ENCODE data around the gene AKT3.

The AKT3 gene

GRCh38 chr1:243770860-243771259 lies 79.2 kb downstream of the AKT3 start:
- no peak overlapping the region for H3K4me3 ChIP-seq (ENCODE audit: control insufficient read depth, low read depth, low read length)
- no peak for DNase-seq (ENCODE audit: low read depth)
- TF ChIP-seq CTCF (conservative IDR thresholded peaks at IDR 0.05; ENCODE audit: control insufficient read depth, insufficient read depth, low read depth, low read length): no peak

GRCh38 chr1:243765676-243766075 lies 84.4 kb downstream of the AKT3 start:
- DNase-seq (ENCODE audit: low read depth): no peak
- no peak for TF ChIP-seq CTCF (conservative IDR thresholded peaks at IDR 0.05; ENCODE audit: control insufficient read depth, insufficient read depth, low read depth, low read length)
- H3K4me3 ChIP-seq (ENCODE audit: control insufficient read depth, low read depth, low read length): no peak overlapping the region

DNA sequence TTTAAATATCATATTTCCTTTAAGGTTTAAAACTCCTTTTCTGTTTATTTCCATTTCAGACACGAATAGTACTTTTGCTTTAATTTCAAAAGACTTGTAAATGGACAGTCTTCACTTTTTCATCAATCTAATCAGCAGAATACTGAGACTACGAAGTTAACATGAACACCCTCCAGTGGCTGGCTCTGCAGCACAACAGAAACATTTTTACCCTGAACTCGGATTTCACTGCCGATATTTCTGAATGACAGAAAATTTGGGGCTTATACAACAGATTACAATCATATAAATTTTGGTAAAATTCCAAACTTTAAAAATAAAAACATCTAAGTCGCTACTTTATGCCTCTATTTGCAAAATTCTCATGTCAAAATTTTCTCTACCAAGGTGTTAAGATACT lies 86.2 kb downstream of the AKT3 start:
- TF ChIP-seq CTCF (conservative IDR thresholded peaks at IDR 0.05; ENCODE audit: control insufficient read depth, insufficient read depth, low read depth, low read length): no peak
- no peak for DNase-seq (ENCODE audit: low read depth)
- no peak overlapping the region for H3K4me3 ChIP-seq (ENCODE audit: control insufficient read depth, low read depth, low read length)

DNA sequence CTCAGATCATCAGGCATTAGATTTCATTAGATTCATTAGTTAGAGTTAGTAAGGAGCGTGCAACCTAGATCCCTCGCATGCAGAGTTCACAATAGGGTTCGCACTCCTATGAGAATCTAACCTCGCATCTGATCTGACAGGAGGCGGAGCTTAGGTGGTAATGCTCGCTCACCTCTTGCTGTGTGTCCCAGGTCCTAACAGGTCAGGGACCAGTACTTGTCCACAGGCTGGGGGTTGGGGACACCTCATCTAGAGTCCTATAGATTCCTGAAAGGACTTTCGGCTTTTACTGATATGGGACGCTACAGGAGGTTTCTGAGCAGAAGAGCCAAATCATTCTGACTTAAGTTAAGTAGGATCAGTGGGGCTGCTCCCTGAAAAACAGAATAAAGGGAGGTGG lies 91.4 kb downstream of the AKT3 start:
- DNase-seq (ENCODE audit: low read depth): no peak
- no peak overlapping the region for H3K4me3 ChIP-seq (ENCODE audit: control insufficient read depth, low read depth, low read length)
- no peak for TF ChIP-seq CTCF (conservative IDR thresholded peaks at IDR 0.05; ENCODE audit: control insufficient read depth, insufficient read depth, low read depth, low read length)

GRCh38 chr1:243756529-243756928 lies 93.5 kb downstream of the AKT3 start:
- no peak for TF ChIP-seq CTCF (conservative IDR thresholded peaks at IDR 0.05; ENCODE audit: control insufficient read depth, insufficient read depth, low read depth, low read length)
- H3K4me3 ChIP-seq (ENCODE audit: control insufficient read depth, low read depth, low read length): no peak overlapping the region
- peak; percentile 8 for DNase-seq (ENCODE audit: low read depth)

DNA sequence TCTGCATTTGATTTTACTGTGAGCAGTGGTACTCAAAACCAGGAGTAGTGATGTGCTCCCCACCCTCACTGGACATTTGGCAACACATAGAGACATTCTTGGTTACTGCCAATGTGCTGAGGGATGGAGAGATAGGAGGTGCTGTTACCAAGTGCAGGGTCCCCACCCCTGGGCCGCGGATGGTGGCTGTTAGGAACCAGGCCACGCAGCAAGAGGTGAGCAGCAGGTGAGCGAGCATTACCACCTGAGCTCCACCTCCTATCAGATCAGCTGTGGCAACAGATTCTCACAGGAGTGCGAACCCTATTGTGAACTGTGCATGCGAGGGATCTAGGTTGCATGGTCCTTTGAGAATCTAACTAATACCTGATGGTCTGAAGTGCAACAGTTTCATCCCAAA lies 95.7 kb downstream of the AKT3 start:
- H3K4me3 ChIP-seq (ENCODE audit: control insufficient read depth, low read depth, low read length): no peak overlapping the region
- TF ChIP-seq CTCF (conservative IDR thresholded peaks at IDR 0.05; ENCODE audit: control insufficient read depth, insufficient read depth, low read depth, low read length): no peak
- DNase-seq (ENCODE audit: low read depth): no peak

- no peak for DNase-seq (ENCODE audit: low read depth)
- no peak for TF ChIP-seq CTCF (conservative IDR thresholded peaks at IDR 0.05; ENCODE audit: control insufficient read depth, insufficient read depth, low read depth, low read length)
- H3K4me3 ChIP-seq (ENCODE audit: control insufficient read depth, low read depth, low read length): no peak overlapping the region
Measured at GRCh38 chr1:243751506-243751905, 98.5 kb downstream of the AKT3 start.

Data from fibroblast of mammary gland (primary cell).